ENCODE measurements around the gene CDH5. TPM values are rescaled to one million over a fixed set of nuclear protein-coding genes. Genes with fewer than 3 reads are reported as not detected.

CDH5 gene
- total RNA-seq, 1 experiment from 2014 or later: 0.28 TPM

- ATAC-seq (no peak), DNase-seq (ENCODE audit: low spot score) (no peak)
- no peak overlapping the region for H3K4me3 Mint-ChIP-seq
- no peak overlapping the region for H3K27ac Mint-ChIP-seq
- H3K9me3 Mint-ChIP-seq: no peaks in the 10 kb centered on the region
- H3K36me3 Mint-ChIP-seq: no peaks in the 10 kb centered on the region
- H3K4me1 Mint-ChIP-seq: peaks cover 22% of the 10 kb centered on the region
- TF ChIP-seq ZSCAN18 (CRISPR knock-in tag; IDR thresholded peaks at IDR 0.05) (no peak), AR (CRISPR knock-in tag; IDR thresholded peaks at IDR 0.05) (no peak), IRF1 (CRISPR knock-in tag; IDR thresholded peaks at IDR 0.05) (no peak), GABPB1 (CRISPR knock-in tag; IDR thresholded peaks at IDR 0.05) (no peak), PRDM15 (CRISPR knock-in tag; IDR thresholded peaks at IDR 0.05) (no peak), ZNF263 (CRISPR knock-in tag; IDR thresholded peaks at IDR 0.05; ENCODE audit: low read depth) (no peak), NR1H2 (CRISPR knock-in tag; IDR thresholded peaks at IDR 0.05) (no peak), ZNF416 (CRISPR knock-in tag; IDR thresholded peaks at IDR 0.05) (no peak), ZNF425 (CRISPR knock-in tag; conservative IDR thresholded peaks at IDR 0.05) (no peak), JAZF1 (CRISPR knock-in tag; IDR thresholded peaks at IDR 0.05) (no peak), NFYB (CRISPR knock-in tag; conservative IDR thresholded peaks at IDR 0.05; ENCODE audit: low read depth) (no peak), PREB (CRISPR knock-in tag; IDR thresholded peaks at IDR 0.05; ENCODE audit: borderline replicate concordance) (no peak), ARID4B (CRISPR knock-in tag; IDR thresholded peaks at IDR 0.05; ENCODE audit: borderline replicate concordance) (no peak), SP1 (CRISPR knock-in tag; conservative IDR thresholded peaks at IDR 0.05) (no peak), FOXP1 (CRISPR knock-in tag; IDR thresholded peaks at IDR 0.05; ENCODE audit: borderline replicate concordance) (no peak), OVOL2 (CRISPR knock-in tag; IDR thresholded peaks at IDR 0.05; ENCODE audit: borderline replicate concordance) (no peak), JUN (CRISPR knock-in tag; IDR thresholded peaks at IDR 0.05) (no peak), MAX (CRISPR knock-in tag; IDR thresholded peaks at IDR 0.05) (no peak)
- ChIA-PET POLR2A (interaction anchor here (1.0 kb wide), 1 partner anchor 35 kb away, joined by 4 read pairs; no protein-coding TSS in a partner anchor), CTCF (interaction anchor here (1.1 to 2.2 kb wide), 4 partner anchors 8 to 153 kb away, joined by 4 to 12 read pairs (median 4); no protein-coding TSS in a partner anchor)
- H3K27me3 Mint-ChIP-seq (ENCODE audit: low read depth): peaks cover 17% of the 10 kb centered on the region
Observed at GRCh38 chr16:66435896-66436295, 69.4 kb downstream of the CDH5 start.

All from WTC11 (cell line).